Measurements from ENCODE around the gene ADORA1.
A peak's percentile ranks its signal among the peaks of the same experiment; 100 is the strongest.

The ADORA1 gene

DNA sequence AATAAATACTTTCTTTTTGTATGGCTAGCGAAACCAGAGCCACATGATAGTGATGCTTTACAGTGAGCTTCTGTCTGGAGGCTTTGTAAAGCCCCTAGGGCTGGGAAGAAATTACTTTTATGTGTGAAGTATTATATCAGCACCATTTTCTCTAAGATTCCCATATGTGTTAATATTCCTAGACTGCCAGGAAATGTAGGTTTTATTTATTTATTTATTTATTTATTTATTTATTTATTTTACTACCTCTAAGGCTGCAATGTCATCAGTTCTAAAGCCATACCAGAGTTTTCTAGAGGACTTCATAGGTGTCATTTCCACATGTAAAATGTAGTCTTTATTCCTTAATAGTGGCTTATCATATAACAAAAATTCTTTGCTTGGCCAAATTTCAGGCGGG lies 63.4 kb downstream of the ADORA1 start:
- no peak for DNase-seq

DNA sequence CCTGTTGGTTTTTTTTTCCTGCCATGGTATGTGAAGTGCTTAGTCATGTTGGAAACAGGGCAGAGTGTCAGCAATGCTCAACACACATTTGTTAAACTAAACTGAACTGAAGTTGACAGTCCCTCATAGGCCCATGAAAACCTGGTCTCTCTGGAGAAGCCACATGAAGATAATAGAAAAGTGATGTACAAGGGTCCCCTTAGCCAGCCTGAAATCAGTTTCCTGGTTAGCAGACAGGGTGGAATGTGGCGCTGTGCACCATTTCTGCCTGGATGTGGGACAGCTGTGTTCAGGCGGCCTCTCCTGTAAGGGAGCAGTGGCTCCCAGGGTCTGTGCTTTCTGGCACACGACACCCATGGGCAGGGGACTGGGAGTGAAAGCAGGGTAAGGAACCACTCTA lies 68.8 kb downstream of the ADORA1 start:
- DNase-seq, result no peak

DNA sequence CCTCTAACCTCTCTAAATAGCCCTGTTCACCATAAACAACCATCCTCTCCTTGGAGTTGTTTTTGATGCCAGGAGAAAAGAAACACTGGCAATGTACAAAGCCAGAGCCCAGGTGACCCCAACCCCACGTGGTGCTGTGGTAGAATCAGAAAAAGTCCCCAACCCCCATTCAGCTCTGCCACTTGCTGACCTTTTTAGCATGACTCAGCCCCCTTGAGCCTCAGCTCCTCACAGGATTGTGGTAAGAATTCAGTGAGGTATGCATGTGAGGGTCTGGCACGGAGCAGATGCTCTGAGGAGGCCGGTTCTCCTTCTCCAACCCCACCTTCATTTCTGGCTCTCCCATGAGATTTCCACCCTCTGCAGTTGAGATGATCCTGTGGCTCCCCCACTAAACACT lies 70.1 kb downstream of the ADORA1 start:
- DNase-seq, result no peak

DNA sequence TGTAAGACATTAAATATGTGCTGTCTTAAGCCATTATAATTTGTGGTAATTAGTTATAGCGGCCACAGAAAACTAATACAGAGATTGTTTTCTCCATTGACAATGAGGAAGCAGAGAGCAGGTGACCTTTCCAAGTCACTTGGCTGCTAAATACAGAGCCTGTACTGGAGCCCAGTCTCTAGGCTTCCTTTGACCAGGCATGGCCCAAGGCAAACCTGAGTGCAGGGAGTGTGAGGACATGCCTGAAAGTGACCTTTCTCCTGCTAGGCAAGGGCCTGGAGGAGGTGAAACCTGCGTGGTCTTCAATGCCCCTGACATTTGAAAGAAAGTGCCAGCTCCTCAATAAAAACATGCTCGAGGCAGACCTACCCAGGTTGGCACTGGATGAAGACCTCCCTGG lies 71.5 kb downstream of the ADORA1 start:
- DNase-seq, result no peak

GRCh38 chr1:203199481-203199815 lies 71.9 kb downstream of the ADORA1 start:
- no peak for DNase-seq

DNA sequence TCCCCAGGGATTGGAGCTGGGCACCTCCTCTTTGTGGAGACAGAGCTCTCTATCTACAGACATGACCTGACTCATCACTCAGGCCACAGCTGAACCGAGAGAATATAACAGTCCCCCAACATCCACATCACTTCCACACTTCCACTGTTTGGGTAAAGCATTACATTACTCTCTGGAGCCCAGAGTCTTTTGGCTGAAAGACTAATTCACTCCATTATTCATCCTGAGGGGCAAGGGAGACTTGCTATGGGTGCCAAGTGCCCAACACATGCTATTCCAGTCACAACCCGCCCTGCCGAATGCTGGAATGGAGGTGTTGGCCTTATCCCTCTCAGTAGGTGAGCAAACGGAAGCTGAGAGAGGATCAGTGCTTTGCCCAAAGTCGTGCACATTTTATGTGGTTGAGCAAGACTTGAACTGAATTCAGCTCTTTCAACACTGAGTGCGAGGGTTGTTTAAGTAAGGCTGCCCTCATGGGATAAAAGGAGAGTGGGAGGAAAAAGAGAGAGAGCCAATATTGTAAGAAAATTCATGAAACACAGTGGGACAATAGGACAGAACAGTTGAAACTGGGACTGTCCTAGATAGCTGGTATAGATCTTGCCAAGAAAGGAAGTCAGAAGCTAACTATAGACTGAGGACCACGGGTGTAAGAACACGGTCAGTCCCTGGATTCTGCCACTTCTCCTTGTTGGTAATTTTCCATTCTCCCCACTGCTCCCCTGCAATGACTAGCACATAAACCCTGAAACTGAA lies 72.5 kb downstream of the ADORA1 start:
- no peak for DNase-seq

DNA sequence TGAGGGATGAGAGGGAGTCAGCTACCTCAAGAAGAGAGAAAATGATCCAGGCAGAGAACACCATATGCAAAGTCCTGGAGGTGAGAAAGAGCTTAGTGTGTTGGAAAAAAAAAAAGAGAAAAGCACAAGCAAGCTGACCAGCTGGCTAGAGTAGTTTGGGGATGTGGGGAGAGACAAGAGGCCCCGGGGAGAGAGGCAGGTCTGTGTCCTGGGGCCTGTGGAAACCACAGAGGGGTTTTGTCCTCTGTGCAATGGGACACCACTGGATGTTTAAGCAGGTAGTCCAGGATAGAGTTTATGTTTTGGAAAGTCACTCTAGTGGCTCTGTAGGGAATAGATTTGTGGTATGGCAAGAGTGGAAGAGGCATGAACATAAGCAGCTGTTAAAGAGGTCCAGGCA lies 73.4 kb downstream of the ADORA1 start:
- DNase-seq, result no peak

GRCh38 chr1:203201516-203202205 lies 74.1 kb downstream of the ADORA1 start:
- DNase-seq, result no peak

DNA sequence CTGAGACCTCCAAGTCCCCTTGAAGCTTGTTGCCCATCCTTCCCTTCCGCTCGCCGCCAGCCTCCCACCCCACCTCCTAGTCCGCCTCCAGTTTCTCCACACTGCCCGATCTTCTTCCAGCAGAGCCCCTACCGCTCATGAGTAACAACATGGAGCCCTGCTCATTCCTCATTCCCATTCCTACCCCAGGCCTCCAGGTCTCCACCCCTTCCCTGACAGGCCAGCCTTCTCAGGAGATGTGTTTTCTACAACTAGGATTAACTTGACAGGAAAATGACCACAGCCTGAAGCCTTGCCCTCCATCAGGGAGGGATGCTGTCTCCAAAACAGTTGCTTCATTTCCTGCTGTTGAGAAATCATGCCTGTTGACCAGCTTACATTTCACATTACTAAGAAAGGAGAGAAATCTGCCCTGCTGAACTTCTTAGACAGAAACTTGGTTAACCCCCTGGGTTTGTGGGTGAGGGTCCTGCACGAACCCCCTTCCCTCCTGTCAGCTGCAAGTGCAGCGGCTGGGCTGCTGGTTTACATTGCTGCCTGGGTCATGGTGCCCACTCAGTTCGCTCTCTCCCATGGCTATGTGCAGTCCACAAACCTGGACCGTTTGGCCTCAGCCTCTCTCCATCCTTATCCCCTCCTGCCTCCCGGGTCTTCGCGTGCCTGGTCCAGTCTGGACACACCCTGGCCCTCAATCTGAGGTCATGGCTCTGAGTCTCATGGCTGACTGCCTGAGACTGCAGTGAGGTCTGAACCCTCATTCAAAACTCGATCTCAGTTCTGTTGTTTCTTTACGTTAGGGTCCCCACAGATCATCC lies 75.1 kb downstream of the ADORA1 start:
- no peak for DNase-seq

GRCh38 chr1:203204756-203205155 lies 77.2 kb downstream of the ADORA1 start:
- no peak for DNase-seq

DNA sequence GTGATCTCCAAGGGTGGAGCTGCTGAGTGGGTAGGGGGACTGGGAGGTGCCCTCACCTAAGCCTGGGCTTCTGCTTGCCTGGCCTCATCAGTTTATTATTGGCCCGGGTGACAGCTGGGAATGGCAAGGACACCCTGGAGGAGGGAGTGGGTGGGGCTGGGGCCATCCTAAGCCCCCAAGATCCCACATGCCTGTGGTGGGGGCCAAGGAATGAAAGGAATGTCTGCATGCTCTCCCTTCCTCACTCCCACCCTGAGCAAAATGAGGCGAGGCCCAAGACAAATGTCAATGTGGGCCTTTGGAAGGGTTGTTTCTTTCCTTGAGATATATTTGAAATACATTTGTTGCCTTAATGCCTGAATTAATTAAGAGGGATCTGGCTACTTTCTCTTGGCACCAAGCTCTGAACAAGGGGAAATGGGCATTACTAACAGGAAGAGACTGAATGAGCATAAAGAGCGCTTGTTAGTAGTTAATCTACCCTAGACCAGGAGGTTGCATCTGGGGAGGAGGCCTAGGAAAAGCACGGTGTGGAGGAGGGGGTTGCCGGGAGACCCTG lies 78.7 kb downstream of the ADORA1 start:
- no peak for DNase-seq

- DNase-seq, result no peak
Measured at GRCh38 chr1:203207751-203208150, 80.2 kb downstream of the ADORA1 start.

- no peak for DNase-seq
Measured at GRCh38 chr1:203208181-203208580, 80.7 kb downstream of the ADORA1 start.

GRCh38 chr1:203210350-203210749 lies 82.8 kb downstream of the ADORA1 start:
- no peak for DNase-seq

DNA sequence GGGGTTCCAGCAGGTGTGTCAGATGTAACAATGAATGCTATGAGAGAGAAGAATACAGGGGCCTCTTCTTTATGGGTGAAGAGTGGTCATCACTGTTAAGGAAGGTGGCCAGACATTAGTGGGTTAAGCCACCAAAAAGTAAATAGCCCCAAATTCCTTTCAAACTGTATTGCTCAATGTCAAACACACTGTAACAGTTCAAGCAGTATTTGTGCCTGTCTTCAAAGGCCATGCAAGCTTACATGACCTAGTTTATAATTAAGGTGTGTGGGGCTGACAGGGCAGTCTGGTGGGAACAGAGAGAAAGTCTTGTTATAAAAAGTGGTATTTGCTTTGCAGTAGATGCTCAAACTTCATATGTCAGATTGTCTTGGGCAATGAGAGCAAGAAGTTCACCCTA lies 83.5 kb downstream of the ADORA1 start:
- DNase-seq, result no peak

DNA sequence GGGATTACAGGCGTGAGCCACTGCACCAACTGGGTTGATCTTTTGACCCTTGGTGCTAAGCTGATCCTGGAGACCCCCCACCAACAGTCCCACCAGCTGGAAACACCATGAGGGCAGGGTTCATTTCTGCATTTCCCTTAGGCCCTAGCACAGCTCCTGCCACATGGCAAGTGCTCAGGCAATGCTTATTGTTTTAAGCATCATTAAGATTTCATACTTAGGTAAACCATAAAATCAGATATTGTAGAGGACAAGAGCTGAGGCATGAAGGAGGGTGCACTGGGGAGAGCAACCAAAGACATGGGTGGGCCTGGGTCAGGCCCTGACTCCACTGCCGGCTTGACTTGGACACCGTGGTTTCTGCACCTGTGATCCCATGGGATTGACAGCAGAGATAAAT lies 84.3 kb downstream of the ADORA1 start:
- no peak for DNase-seq

DNA sequence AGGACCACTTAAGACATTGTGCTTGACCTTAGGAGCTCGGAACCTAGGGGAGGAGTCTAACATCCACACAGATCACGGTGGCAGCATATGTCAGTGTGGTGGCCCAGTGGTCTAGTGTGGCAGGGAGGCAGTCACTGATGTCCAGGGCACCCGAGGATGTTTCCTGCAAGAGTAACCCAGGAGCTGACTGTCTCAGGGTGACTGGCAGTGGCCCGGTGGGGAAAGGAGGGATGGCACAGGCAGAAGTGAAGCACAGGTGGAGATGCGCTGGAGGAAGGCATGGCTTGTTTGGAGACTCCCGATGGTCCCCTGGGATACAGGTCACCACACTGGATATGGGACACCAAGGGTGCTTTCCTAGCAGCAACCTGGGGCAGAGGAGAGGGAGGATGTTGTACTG lies 85.6 kb downstream of the ADORA1 start:
- DNase-seq, result no peak

DNA sequence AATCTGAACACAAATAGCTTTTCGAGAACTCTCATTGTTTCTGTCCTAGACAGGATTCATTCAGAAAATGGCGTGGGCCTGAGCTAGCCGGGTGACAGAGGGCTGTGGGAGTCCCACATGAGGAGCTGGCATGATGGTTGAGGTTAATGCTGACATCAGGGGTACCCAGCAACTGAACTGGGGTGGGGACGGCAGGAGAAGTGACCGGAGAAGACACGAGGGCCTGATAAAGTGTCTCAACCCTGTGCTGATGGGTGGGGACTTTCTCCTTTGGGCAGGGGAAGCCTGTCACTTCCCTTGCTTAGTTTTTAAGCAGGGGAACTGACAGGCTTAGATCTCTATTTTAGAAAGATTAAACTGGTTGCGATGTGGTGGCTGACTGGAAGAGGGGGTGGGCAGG lies 87.3 kb downstream of the ADORA1 start:
- DNase-seq, result no peak

- DNase-seq, result no peak
Measured at GRCh38 chr1:203215573-203215972, 88.0 kb downstream of the ADORA1 start.

DNA sequence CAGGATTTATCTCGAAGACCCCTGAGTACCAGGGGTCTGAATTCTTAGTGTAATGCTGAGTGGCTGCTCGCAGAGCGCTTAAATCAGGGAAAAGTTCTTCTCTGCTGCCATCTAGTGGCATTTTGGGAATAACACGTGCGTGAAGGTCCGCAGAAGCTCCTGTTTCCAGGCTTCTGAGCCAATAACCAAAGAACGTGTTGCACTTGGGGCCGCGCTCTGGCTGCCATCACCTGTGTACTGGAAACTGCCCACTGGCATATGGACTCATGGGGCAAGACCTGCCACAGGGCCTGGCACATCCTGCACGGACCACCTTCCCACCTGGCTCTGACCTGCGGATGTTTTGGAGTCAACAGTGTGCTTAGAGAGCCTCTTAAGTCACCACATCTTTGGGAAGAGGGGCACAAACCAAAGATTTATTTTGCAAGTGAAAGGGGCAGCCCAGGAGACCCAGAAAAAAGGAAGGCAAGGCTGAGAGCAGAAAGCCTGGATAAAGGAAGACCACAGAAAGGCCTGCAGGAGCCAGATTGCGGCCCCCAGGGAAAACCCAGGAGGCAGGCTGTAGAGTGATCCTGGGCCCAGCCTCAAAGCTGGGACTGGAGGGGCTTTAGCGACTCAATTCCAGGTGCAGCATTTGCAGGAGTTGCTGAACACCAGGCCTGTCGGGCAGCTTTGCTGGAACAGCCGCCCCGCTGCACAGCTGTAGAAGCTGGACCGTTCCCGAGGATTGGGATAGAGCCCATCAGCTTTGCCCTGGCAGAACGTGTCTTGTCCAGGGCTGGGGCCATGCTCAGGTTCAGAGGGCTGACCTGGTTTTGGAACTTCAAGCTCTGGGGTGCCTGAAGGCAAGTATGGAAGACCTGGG lies 89.0 kb downstream of the ADORA1 start:
- peak; percentile 40 for DNase-seq
